ENCODE data around the gene CDCA3.

Gene CDCA3

DNA sequence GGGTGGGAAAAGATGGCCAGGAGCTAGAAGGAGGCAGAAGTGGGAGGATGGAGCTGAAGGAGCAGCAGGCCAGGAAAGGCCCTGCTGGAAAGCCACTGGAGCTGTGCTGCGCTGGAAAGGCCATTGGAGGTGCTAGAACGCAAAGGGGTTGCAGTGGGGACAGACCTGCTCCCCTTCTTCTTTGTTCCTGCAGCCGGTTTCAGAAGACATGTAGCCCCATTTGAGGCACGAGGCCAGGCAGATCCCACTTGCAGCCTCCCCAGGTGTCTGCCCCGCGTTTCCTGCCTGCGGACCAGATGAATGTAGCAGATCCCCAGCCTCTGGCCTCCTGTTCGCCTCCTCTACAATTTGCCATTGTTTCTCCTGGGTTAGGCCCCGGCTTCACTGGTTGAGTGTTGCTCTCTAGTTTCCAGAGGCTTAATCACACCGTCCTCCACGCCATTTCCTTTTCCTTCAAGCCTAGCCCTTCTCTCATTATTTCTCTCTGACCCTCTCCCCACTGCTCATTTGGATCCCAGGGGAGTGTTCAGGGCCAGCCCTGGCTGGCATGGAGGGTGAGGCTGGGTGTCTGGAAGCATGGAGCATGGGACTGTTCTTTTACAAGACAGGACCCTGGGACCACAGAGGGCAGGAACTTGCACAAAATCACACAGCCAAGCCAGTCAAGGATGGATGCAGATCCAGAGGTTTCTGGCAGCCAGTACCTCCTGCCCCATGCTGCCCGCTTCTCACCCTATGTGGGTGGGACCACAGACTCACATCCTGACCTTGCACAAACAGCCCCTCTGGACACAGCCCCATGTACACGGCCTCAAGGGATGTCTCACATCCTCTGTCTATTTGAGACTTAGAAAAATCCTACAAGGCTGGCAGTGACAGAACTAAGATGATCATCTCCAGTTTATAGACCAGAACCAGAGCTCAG, 31.7 kb downstream of the CDCA3 start:
- no peak for DNase-seq

DNA sequence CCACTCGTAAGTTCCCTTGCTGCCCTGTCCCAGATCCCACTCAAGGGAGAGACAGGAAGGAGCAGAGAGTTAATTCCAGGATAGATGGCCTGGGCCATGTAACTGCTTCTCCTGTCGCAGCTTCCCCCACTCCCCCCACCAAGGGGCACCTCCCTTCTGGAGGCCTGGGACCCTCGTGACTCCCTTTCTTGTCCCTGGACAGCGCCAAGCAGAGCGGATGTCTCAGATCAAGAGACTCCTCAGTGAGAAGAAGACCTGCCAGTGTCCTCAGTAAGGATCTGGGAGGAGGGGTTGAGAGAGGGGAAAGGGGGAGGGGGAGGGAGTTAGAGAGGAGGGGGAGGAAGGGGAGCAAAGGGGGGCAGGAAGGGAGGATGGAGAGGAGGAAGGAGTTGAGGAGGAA, 32.4 kb downstream of the CDCA3 start:
- DNase-seq = no peak

DNA sequence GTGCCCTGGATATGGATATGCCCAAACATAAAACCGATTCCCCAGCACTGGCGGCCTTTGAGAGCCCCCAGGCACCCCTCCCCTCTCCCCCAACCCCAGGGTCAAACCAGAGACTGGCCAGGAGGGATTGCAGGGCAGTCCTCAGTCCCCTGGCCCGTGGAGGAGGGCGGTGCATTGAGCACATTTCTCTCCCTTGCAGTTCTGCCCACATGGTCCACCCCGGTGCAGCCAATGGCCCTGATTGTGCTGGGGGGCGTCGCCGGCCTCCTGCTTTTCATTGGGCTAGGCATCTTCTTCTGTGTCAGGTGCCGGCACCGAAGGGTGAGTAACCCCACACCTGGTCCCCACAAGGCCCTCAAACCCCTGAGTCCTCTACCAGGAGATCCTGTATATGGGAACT, 32.9 kb downstream of the CDCA3 start:
- DNase-seq = no peak

DNA sequence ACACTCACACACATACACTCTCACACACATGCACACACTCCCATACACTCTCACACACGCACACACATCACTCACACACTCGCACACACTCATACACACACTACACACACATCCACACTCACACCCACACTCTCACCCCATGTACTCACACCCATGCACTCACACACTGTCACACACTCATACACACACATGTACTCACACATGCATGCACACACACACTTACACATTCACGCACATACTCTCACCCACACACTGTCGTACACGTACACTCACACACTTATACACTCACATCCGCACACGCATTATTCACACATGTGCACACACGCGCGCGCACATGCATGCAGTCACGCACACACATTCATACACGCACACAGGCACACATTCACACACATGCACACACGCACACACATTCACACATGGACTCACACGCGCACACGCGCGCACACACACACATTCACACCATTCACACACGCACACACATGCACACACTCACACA, 33.4 kb downstream of the CDCA3 start:
- DNase-seq = no peak

DNA sequence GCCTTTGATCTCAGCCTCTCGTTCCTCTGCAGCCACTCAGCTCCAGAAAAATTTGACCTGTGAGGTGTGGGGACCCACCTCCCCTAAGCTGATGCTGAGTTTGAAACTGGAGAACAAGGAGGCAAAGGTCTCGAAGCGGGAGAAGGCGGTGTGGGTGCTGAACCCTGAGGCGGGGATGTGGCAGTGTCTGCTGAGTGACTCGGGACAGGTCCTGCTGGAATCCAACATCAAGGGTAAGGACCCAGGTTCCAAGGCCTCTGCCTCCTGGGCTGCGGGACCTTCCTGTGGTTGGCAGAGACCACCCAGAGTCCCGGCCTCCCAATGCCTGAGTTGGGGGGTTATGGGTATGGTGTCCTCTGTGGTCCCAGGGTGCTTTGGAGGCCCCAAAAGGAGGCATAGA, 34.0 kb downstream of the CDCA3 start:
- no peak for DNase-seq

DNA sequence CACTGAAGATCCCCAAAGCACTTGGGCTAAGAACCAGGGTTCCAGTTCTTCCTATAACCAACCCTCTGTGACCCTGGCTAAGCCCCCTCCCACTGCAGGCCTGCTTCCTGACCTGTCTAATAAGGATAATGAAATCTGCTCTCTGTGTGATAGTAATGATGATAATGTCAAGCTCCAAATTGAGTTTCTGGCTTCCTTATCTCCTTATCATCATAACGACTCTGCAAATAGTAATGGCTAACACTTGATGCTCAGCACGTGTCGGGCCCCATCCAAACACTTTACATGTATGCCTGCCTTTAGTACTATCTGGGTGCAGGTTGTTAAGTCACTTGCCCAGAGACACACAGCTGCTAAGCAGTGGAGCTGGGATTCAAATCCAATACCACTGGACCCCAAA, 34.5 kb downstream of the CDCA3 start:
- DNase-seq = no peak

DNA sequence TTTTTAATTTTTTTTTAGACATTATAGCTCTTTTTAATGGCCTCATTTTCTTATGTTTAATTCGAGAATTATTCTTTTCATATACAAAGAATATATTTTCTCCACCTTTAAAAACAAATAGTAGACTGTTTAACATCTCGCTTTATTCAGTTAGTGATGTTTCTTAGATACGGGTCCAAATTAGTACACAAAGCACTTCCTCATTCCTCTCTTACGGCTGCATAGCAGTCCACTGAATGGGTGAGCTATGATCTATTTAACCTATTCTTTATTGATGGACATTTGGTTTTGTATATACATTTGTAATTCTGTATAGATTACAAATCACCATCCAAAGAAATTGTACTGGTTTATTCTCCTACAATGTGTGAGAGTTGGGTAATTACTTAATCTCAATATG, 37.7 kb downstream of the CDCA3 start:
- DNase-seq = no peak

DNA sequence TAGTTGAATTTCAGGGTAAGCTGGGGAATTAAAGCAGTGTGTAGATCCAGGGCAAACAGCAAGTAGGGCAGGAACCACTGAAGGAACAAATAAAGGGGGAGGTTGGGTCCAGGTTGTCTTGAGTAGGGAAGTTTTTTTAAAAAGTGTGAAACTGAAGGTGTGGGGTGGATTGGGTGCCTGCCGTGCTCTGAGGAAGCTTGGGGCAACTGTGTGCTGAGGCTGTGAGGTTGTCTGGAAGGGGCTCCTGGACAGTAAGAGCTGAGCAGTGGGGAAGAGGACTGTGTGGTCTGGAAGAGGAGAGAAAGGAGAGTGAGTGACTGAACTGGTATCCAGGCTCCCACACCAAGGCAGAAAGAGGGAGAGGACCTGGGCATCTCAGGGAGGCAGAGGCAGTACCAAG, 40.3 kb downstream of the CDCA3 start:
- no peak for DNase-seq

DNA sequence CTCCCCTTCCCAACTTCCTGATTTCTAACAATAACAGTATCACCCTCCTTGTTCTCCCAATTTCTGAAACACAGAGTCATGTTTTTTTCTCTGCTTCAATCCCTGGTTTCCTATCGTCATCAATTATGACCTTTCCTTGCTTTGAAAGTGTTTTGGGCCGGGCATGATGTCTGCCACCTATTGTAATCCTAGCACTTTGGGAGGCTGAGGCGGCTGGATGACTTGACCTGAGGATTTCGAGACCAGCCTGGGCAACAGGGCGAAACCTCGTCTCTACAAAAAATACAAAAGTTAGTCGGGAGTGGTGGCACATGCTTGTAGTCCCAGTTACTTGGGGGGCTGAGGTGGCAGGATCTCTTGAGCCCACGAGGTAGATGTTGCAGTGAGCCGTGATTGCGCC, 42.0 kb downstream of the CDCA3 start:
- no peak for DNase-seq

DNA sequence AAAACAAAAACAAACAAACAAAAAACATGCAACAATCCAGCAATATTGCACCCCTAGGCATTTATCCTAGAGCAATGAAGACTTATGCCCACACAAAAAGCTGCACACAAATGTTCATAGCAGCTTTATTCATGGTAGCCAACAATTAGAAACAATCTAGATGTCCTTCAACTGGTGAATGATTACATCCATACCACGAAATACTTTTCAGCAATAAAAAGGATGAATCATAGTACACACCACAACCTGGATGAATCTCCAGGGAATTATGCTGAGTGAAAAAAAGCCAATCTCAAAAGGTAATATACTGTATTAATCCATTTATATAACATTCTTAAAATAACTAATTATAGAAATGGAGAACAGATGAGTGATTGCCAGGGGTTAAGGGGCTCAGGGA, 43.9 kb downstream of the CDCA3 start:
- DNase-seq = no peak

DNA sequence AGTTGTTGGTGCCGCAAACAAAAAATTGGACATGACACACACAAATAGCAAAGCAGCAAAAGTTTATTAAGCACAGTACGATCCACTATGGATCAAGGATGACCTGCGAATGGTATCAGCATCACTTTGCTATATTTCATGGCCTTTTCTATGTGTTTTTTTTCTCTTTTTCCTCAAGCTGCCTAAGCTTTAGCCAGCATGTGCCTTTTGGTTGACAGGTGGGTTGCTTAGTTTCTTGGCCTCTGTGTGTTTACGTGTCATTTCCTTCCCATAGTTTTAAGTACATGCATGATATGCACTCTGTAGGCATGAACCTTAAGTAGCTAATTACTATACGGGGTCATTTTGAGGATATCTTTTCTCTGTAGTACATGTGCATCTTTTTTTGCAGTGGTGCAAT, 51.9 kb downstream of the CDCA3 start:
- DNase-seq = no peak
